Mesothelial cell of epicardium (in vitro differentiated cells): ENCODE data around the gene MIPEP. TPM values are rescaled to one million over a fixed set of nuclear protein-coding genes. Genes with fewer than 3 reads are reported as not detected.

Experiments
- DNase-seq, 2 experiments: peaks; one replicate each; pipeline ENCODE4 v3.0.0; 2021; ENCODE audit warnings: low spot score in 2 of 2; ENCODE audit not compliant: unreplicated experiment in 2 of 2
- H3K27ac Mint-ChIP-seq: 2 replicates; pipeline ENCODE4 v1.8.0; 2021; ENCODE audit warnings: mixed read lengths
- H3K27me3 Mint-ChIP-seq: 2 replicates; pipeline ENCODE4 v1.8.0; 2021; ENCODE audit warnings: low read depth, mixed read lengths
- H3K36me3 Mint-ChIP-seq: 2 replicates; pipeline ENCODE4 v1.8.0; 2021; ENCODE audit warnings: mixed read lengths
- H3K4me1 Mint-ChIP-seq: 2 replicates; pipeline ENCODE4 v1.8.0; 2021; ENCODE audit warnings: mixed read lengths
- H3K4me3 Mint-ChIP-seq: 2 replicates; pipeline ENCODE4 v1.8.0; 2021; ENCODE audit warnings: mild to moderate bottlenecking, moderate library complexity, mixed read lengths
- H3K9me3 Mint-ChIP-seq: 2 replicates; pipeline ENCODE4 v1.8.0; 2021; ENCODE audit warnings: mixed read lengths
- CTCF ChIP-seq: fragments of 200-600 bp; sonication (generic); IDR thresholded peaks from one replicate; pipeline ENCODE4 v1.5.0; 2021; ENCODE audit warnings: antibody characterized with exemption; ENCODE audit not compliant: unreplicated experiment
- total RNA-seq: library from RNA; stranded (reverse); gene quantifications from 3 replicates; pipeline ENCODE4 v1.2.1, GENCODE V29; 2021

Gene MIPEP
- total RNA-seq, 1 donor from 2014 or later: 13.1 TPM

- Mint-ChIP-seq H3K27me3 (no peaks in the 10 kb centered on the region), H3K4me3 (no peak overlapping the region), H3K36me3 (no peaks in the 10 kb centered on the region), H3K27ac (no peak overlapping the region), H3K9me3 (no peaks in the 10 kb centered on the region), H3K4me1 (peaks cover 17% of the 10 kb centered on the region)
- TF ChIP-seq CTCF: no peak
- DNase-seq: no peak
These were observed 191.4 kb downstream of the MIPEP start for GRCh38 chr13:23697772-23698313.

GRCh38 chr13:23696610-23697009, 192.6 kb downstream of the MIPEP start:
- Mint-ChIP-seq H3K9me3 (no peaks in the 10 kb centered on the region), H3K4me3 (no peak overlapping the region), H3K36me3 (no peaks in the 10 kb centered on the region), H3K4me1 (peaks cover 20% of the 10 kb centered on the region), H3K27me3 (no peaks in the 10 kb centered on the region), H3K27ac (no peak overlapping the region)
- no peak for DNase-seq
- TF ChIP-seq CTCF: no peak

- Mint-ChIP-seq H3K4me1 (peaks cover 12% of the 10 kb centered on the region), H3K36me3 (no peaks in the 10 kb centered on the region), H3K4me3 (no peak overlapping the region), H3K9me3 (no peaks in the 10 kb centered on the region), H3K27me3 (no peaks in the 10 kb centered on the region), H3K27ac (no peak overlapping the region)
- no peak for DNase-seq
- TF ChIP-seq CTCF: no peak
These were observed 193.3 kb downstream of the MIPEP start for GRCh38 chr13:23695711-23696464.

GRCh38 chr13:23695196-23695595, 194.0 kb downstream of the MIPEP start:
- H3K4me1 Mint-ChIP-seq: peaks cover 9% of the 10 kb centered on the region
- TF ChIP-seq CTCF: no peak
- H3K9me3 Mint-ChIP-seq: no peaks in the 10 kb centered on the region
- H3K27ac Mint-ChIP-seq: no peak overlapping the region
- no peak for DNase-seq
- no peaks in the 10 kb centered on the region for H3K36me3 Mint-ChIP-seq
- no peaks in the 10 kb centered on the region for H3K27me3 Mint-ChIP-seq
- H3K4me3 Mint-ChIP-seq: no peak overlapping the region

DNA sequence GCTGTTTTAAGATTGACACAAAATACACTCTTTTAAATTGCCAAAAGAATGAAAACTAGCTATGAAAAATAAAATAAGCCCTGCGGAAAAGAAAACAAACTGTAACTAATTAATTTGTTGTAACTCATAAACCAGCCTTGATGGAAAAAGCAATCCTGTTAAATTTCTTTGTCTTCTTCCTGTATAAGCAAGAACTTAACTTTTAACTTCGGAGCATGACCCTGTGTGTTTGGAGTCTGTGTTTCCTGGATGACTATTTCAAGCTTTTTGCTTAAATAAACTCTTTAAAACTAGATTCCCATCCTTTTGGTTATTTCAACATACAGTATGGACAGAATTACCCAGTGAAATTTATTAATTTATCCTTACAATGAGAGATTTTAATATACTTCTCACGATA, 196.4 kb downstream of the MIPEP start:
- H3K27ac Mint-ChIP-seq: no peak overlapping the region
- no peaks in the 10 kb centered on the region for H3K27me3 Mint-ChIP-seq
- no peak for TF ChIP-seq CTCF
- no peak for DNase-seq
- H3K36me3 Mint-ChIP-seq: no peaks in the 10 kb centered on the region
- H3K4me1 Mint-ChIP-seq: peaks cover 9% of the 10 kb centered on the region
- no peaks in the 10 kb centered on the region for H3K9me3 Mint-ChIP-seq
- H3K4me3 Mint-ChIP-seq: no peak overlapping the region
